ENCODE results near the gene AP1S1. TPM values are rescaled to one million over a fixed set of nuclear protein-coding genes. Genes with fewer than 3 reads are reported as not detected.

AP1S1 gene
- total and polyA plus RNA-seq, 2 of the 13 experiments (the other 11 are each of a cell fraction or from before 2014, with no cell fraction given), result 57.5 to 68.1 TPM

GRCh38 chr7:101111261-101111660 is 43.0 kb upstream of the AP1S1 start (continued):
- no peak for TF ChIP-seq ZNF18 (CRISPR knock-in tag; IDR thresholded peaks at IDR 0.05; ENCODE audit: insufficient replicate concordance)

GRCh38 chr7:101112233-101112632 is 42.0 kb upstream of the AP1S1 start:
- ChIA-PET POLR2A (interaction anchor here (1.3 to 3.8 kb wide), 2 partner anchors 10 to 15 kb away, joined by 5 to 26 read pairs; partner anchors contain the start of gene SERPINE1), CTCF (ENCODE audit: low intra/inter-chr PET ratio, low total read pairs) (no interaction called here)
- in situ Hi-C loops (cut with HindIII; ENCODE audit: extremely low pct_ligation_motif_present, low pct_unique_long_range_greater_than_20kb), result no loop called here
- no peaks in the 10 kb centered on the region for H4K20me1 ChIP-seq (ENCODE audit: insufficient read depth, low read length)
- H2AFZ ChIP-seq (ENCODE audit: low read length), result peak overlapping the region; percentile 69
- FAIRE-seq (no peak), DNase-seq (ENCODE audit: low spot score) (no peak), ATAC-seq (no peak)
- H3K4me3 ChIP-seq (replicated peaks in 1 of 3; ENCODE audit: insufficient read depth in 1 of 3, low read depth in 2 of 3, low read length in 3 of 3), result no peak overlapping the region
- no TSS peak for BruUV-seq (replicated peaks)
- 20% methylated on average over 11 of the region's 11 CpGs for WGBS (ENCODE audit: low lambda C conversion rate)
- no peaks in the 10 kb centered on the region for H3K36me3 ChIP-seq (replicated peaks in 1 of 2; ENCODE audit: control insufficient read depth in 1 of 2, insufficient read depth in 2 of 2, low read length in 2 of 2)
- H3K4me2 ChIP-seq (ENCODE audit: low read depth, low read length), result peak overlapping the region; percentile 58
- H3K4me1 ChIP-seq (ENCODE audit: insufficient read depth, low read length), result peaks cover 69% of the 10 kb centered on the region
- no peak overlapping the region; the same call in 1 of the 2 replicates for H3K9ac ChIP-seq (ENCODE audit: insufficient read depth, low read depth, low read length)
- no peaks in the 10 kb centered on the region for H3K79me2 ChIP-seq (ENCODE audit: insufficient read depth, low read length)
- no peak overlapping the region for H3K27ac ChIP-seq (ENCODE audit: extremely low read length, insufficient read depth, low read length)
- intact Hi-C loops (cut with micrococcal nuclease; ENCODE audit: unreplicated experiment), result no loop called here
- no peaks in the 10 kb centered on the region for H3K9me3 ChIP-seq (ENCODE audit: low read length)
- H3K27me3 ChIP-seq (ENCODE audit: control insufficient read depth in 1 of 2, insufficient read depth in 2 of 2, low read length in 2 of 2), result 0 out of 5 replicates have a peak, but pooled peaks cover 0 to 3% of the 10 kb centered on the region in 2 experiments
- TF ChIP-seq ZNF687 (CRISPR knock-in tag; IDR thresholded peaks at IDR 0.05), result peak; percentile 36
- 0 out of 2 replicates have a peak, but pooled peaks have one; percentile 19 for TF ChIP-seq ZNF605 (CRISPR knock-in tag; IDR thresholded peaks at IDR 0.05)
- TF ChIP-seq TBX2 (CRISPR knock-in tag; IDR thresholded peaks at IDR 0.05; ENCODE audit: borderline replicate concordance), result peak; percentile 14; the same call in 1 of the 2 replicates
- no peak for TF ChIP-seq BRF2 (CRISPR knock-in tag; IDR thresholded peaks at IDR 0.05)
- TF ChIP-seq HMG20B (CRISPR knock-in tag; conservative IDR thresholded peaks at IDR 0.05), result no peak
- TF ChIP-seq ZNF790 (CRISPR knock-in tag; IDR thresholded peaks at IDR 0.05; ENCODE audit: borderline replicate concordance), result no peak
- TF ChIP-seq ZEB1 (IDR thresholded peaks at IDR 0.05; ENCODE audit: insufficient replicate concordance, low read depth), result no peak
- TF ChIP-seq SALL1 (CRISPR knock-in tag; IDR thresholded peaks at IDR 0.05), result peak; percentile 25; the same call in 1 of the 2 replicates
- TF ChIP-seq MTERF4 (CRISPR knock-in tag; IDR thresholded peaks at IDR 0.05), result no peak
- no peak for TF ChIP-seq NCOA5 (CRISPR knock-in tag; IDR thresholded peaks at IDR 0.05)
- no peak for TF ChIP-seq TBX3 (IDR thresholded peaks at IDR 0.05; ENCODE audit: borderline replicate concordance)
- TF ChIP-seq CSRNP1 (CRISPR knock-in tag; IDR thresholded peaks at IDR 0.05), result no peak

All from HepG2 (cell line).